Rectal smooth muscle tissue (tissue), 1 donor: ENCODE measurements around the gene GRID1.

Experiments used
- H3K27ac ChIP-seq: one replicate; pipeline ENCODE4 v1.7.0; 2013; ENCODE audit warnings: low read depth, low read length, inconsistent platforms
- H3K27me3 ChIP-seq: one replicate; pipeline ENCODE4 v1.7.0; 2013; ENCODE audit warnings: low read length; ENCODE audit not compliant: control insufficient read depth, insufficient read depth
- H3K36me3 ChIP-seq: one replicate; pipeline ENCODE4 v1.7.0; 2013; ENCODE audit warnings: low read length; ENCODE audit not compliant: control insufficient read depth, insufficient read depth
- H3K4me1 ChIP-seq: one replicate; pipeline ENCODE4 v1.7.0; 2013; ENCODE audit warnings: low read length; ENCODE audit not compliant: control insufficient read depth, insufficient read depth
- H3K4me3 ChIP-seq: one replicate; pipeline ENCODE4 v1.7.0; 2013; ENCODE audit warnings: low read length
- H3K9ac ChIP-seq: one replicate; pipeline ENCODE4 v1.7.0; 2013; ENCODE audit warnings: low read length

GRID1 gene

DNA sequence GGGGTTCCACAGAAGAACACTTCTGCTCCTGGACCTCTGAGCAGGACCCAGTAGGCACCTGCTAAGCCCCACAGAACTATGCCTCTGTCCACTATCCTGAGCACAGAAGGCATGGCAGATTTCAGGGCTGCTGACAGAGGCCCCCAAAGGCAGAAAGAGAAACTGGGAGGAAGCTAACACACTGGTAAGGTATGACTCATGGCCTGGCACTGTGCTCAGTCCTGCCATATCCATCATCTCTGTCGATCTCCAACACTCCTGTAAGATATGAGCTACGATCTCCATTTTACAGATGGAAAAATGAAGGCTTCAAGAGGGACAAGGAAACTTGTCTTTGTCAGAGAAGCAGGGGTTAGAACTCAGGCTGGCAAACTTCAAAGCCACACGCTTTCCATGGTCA, 62.2 kb downstream of the GRID1 start:
- Histone ChIP-seq H3K4me3 (no peak overlapping the region), H3K36me3 (no peaks in the 10 kb centered on the region), H3K9ac (no peak overlapping the region), H3K4me1 (no peaks in the 10 kb centered on the region), H3K27me3 (no peaks in the 10 kb centered on the region), H3K27ac (no peak overlapping the region)

DNA sequence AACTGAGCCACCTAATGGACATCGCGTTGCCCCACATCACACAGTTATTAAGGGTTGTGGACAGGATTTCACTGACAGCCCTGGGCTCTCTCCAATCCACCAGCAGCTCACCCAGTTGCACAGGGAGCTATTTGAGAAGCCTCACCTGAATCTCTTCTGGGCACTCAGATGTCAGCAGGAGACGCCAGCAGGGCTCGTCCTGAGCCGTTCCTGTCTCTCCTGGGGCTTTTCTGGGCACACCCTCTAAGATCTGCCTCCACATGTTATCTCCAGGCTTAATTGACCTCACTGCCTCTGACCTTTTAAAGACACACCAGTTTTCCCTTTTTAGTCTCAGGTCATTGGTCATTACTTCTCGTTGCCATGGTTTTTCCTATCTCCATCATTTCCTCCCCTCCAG, 63.0 kb downstream of the GRID1 start:
- no peaks in the 10 kb centered on the region for H3K4me1 ChIP-seq
- no peak overlapping the region for H3K9ac ChIP-seq
- no peaks in the 10 kb centered on the region for H3K36me3 ChIP-seq
- H3K27ac ChIP-seq = no peak overlapping the region
- H3K4me3 ChIP-seq = no peak overlapping the region
- H3K27me3 ChIP-seq = no peaks in the 10 kb centered on the region

DNA sequence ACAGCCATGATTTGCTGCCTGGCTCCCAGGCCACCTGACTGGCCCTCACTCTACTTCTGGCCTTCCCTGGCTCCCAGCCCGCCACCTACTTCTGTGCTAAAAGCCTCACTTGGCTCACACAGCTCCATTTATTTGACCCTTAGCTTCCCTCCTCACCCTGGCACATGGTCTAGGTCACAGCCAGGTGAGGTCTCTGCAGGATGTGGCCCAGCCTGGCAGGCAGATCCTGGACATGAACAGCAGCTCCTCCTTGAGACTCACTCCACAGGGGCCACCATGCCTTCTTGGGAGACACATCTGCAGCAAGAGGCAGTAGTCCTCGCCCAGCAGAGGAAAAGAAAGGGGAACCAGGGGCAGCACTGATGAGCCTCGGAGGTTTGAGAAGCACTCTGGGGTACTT, 64.6 kb downstream of the GRID1 start:
- Histone ChIP-seq H3K4me1 (no peaks in the 10 kb centered on the region), H3K27me3 (no peaks in the 10 kb centered on the region)

DNA sequence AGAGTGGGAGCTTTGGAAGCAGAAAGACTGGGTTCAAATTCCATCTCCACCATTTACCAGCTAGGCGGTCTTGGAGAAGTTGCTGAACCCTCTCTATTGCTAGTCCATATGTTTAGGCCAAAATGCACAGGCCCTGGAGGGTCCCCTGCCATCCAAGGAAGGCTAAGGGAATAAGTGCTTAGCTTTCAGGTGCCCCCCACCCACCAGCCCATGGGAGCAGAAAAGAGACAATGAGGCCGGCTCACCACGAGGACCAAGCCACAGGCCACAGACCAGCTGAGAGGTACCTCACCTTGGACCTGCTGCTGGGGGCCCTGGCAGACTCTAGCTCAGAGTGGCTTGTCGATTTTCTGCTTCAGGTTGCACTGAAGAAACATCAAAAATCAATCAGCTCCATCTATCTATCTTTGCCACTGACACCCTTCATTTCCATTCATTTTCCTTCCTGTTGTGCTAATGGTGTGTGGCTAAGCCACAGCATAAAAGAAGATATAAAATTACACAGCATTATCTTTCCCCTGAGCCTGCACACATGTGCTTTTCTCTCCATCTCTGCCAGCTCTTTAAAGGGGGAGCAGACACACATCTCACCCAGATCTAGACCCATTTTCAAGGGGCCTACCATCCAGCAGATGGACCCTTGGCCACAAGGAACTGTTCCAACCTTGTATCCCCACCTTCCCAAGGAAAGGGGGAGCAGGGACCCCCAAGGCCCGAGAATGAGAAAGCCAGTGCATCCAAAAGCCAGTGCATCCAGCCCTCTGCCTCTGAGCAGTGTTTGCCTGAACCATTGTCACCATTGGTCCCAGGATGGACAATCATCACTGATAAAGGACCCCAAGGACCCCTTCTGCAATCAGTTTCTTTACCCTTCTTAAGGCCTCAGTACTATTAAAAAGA, 65.4 kb downstream of the GRID1 start:
- Histone ChIP-seq H3K36me3 (no peaks in the 10 kb centered on the region), H3K27me3 (no peaks in the 10 kb centered on the region), H3K9ac (no peak overlapping the region), H3K27ac (no peak overlapping the region), H3K4me1 (no peaks in the 10 kb centered on the region), H3K4me3 (no peak overlapping the region)

More for the DNA sequence above, 64.6 kb downstream of the GRID1 start:
- Histone ChIP-seq H3K9ac (no peak overlapping the region), H3K36me3 (no peaks in the 10 kb centered on the region), H3K4me3 (no peak overlapping the region), H3K27ac (no peak overlapping the region)

DNA sequence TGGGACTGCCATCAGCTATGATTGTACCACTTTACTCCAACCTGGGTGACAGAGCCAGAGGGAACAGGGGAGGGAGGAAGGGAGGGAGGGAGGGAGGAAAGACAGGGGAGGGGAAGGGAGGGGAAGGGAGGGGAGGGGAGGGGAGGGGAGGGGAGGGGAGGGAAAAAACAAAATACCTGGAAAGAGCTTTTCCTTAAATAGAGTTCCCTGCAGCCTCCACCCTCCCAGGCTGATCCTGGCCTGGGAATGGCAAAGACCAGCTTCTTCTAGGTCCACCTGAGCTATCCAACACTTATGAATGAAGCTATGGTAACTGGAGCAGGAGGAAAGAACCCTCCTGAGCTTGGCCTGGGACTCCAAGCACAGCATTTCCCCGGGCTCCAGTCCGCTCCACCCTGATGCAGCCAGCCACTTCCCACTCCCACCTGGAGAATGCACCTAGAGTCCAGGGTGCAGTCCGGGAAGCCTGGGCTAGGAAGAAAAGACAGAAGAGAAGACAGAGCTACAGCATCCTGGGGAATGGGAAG, 66.1 kb downstream of the GRID1 start:
- no peaks in the 10 kb centered on the region for H3K27me3 ChIP-seq
- no peak overlapping the region for H3K27ac ChIP-seq
- no peaks in the 10 kb centered on the region for H3K36me3 ChIP-seq
- no peak overlapping the region for H3K4me3 ChIP-seq
- no peaks in the 10 kb centered on the region for H3K4me1 ChIP-seq
- H3K9ac ChIP-seq = no peak overlapping the region

DNA sequence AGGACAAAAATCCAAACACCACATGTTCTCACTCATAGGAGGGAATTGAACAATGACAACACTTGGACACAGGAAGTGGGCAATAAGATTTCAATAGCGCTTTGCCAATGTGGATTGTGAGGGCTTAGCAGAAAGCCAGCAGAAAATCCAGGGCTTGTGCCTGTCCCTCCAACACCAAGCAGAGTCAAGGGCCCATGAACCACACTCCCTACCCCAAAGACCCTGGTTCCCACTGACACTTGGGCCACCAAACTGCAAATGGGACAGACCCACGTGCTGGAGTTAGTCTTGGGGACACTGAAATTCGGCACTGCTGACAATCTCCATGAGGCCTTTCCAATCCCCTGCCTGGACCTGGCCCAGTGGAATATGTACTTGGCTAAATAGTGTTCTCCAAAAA, 67.0 kb downstream of the GRID1 start:
- no peak overlapping the region for H3K4me3 ChIP-seq
- no peak overlapping the region for H3K27ac ChIP-seq
- no peaks in the 10 kb centered on the region for H3K27me3 ChIP-seq
- H3K36me3 ChIP-seq = no peaks in the 10 kb centered on the region
- no peaks in the 10 kb centered on the region for H3K4me1 ChIP-seq
- H3K9ac ChIP-seq = no peak overlapping the region

DNA sequence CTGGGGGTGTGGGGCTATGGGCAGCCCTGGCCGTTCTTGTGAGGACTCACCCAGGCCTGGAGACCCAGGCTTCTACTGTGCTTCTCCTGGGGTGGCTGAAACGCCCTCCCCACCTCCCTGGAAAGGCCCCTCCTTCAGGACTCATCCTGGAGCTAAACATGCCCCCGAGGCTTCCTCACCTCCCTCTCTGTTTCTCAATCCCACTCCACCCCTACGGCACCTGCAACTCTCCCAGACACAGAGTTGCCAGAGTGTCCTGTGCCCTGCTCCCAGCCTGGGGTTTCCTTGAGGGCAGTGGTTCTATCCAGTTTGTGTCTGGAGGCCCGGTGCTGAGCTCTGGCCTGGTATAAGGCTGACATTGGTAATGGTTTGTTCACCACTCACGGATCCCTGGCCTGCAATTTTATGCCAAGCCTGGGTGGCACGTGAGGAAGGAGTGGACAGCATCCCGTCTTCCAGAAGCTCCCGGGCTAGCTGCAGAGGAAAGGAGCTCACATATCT, 68.0 kb downstream of the GRID1 start:
- H3K27ac ChIP-seq = no peak overlapping the region
- H3K4me1 ChIP-seq = no peaks in the 10 kb centered on the region
- no peaks in the 10 kb centered on the region for H3K36me3 ChIP-seq
- no peak overlapping the region for H3K4me3 ChIP-seq
- H3K9ac ChIP-seq = no peak overlapping the region
- no peaks in the 10 kb centered on the region for H3K27me3 ChIP-seq

DNA sequence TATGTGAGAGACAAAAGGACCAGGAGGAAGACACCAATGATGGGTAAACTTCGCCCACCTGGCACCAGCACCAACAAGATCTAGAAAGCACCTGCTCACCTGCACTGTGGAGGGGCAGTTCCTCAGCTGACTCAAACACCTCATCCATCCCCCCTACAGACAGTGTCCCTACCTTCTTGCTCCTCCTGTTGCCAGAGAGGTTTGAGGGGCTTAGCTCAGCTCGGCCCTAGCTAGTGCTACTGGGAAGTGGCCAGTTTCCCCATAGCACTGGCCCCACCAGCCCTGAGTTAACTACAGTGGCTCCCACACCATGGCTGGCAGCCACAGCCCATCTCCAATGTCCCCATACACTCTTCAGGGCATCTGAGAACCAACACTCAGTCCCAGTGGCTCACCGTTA, 70.8 kb downstream of the GRID1 start:
- Histone ChIP-seq H3K4me3 (no peak overlapping the region), H3K9ac (no peak overlapping the region)

DNA sequence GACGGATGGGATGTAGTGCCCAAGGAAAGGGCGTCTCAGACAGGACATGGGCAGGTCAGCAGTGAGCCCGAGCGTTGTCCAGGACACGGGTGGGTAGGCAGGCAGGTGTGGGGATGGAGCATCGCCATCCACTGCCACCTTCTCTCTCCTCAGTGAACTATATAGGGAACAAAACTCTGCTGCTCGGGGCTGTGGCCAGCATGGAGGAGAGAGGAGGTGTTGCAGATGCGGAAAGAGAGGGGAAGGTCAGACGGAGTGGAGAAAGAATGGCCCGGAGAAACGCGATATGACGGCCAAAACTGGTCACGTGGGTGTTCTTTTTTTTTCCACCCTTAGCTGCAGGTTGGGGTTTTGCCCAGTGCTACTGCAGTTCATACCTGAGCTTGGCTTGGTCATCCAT, 71.2 kb downstream of the GRID1 start:
- Histone ChIP-seq H3K4me1 (no peaks in the 10 kb centered on the region), H3K4me3 (no peak overlapping the region), H3K27me3 (no peaks in the 10 kb centered on the region), H3K27ac (no peak overlapping the region), H3K9ac (no peak overlapping the region), H3K36me3 (no peaks in the 10 kb centered on the region)

More for the DNA sequence above, 70.8 kb downstream of the GRID1 start:
- Histone ChIP-seq H3K4me1 (no peaks in the 10 kb centered on the region), H3K27me3 (no peaks in the 10 kb centered on the region), H3K36me3 (no peaks in the 10 kb centered on the region), H3K27ac (no peak overlapping the region)

DNA sequence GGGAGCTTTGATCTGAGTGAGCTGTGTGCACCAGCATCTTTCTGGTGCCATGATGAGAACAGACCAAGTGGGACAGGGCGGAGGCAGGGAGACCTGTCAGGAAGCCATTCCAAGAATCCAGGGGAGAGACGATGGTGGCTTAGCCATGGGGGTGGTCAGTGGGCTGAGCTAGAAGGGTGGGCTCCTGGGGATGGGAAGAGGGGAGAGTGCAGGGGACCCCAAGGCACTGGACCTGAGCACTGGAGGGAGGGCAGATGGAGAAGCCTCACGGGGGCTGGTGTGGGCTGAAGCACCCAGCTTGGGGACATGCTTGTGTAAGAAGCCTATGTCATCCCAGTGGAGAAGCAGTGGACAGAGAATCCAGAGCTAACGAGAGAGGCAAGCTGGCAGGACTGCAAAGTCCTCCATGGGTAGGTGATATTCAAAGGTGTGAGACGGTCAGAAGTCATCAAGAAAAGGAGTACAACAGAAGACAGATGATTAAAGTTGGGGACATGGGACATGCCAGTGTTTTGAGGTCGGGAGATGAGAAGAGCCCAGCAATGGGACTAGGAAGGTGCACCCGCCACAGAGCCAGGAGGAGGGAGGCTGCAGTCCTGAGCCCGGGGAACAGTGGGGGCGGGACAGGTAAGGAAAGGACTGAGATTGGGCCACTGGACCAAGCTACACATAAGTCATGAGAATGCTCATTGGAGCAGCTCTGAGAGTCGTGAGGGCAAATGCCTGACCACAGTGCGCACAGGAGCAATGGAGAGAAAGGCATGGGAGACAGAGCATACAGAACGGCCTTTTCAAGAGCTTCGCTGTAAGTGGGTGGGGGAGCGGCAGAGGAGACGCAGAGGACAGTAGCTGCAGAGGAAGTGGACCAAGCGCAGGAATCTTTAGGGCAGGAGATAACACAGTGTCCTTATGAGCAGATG, 72.0 kb downstream of the GRID1 start:
- Histone ChIP-seq H3K4me3 (no peak overlapping the region), H3K36me3 (no peaks in the 10 kb centered on the region), H3K4me1 (no peaks in the 10 kb centered on the region), H3K27me3 (no peaks in the 10 kb centered on the region), H3K27ac (no peak overlapping the region), H3K9ac (no peak overlapping the region)

DNA sequence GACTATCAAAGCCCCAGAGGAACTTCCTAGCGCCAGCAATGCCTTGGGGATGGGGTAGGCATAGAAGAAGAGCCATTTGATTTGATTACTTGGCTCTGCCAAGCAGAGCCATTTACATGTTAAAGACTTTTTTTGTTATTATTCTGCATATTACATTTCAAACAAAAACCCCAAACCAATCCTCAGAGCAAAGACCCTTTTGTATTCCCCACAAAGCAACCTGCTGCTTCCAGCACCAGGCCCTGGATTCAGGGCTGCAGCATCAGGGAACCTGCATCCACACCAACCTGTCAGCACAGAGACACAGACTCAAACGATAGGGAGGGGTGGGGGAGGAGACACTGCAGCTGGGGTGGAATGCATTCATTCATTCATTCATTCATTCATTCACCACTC, 73.2 kb downstream of the GRID1 start:
- Histone ChIP-seq H3K27me3 (no peaks in the 10 kb centered on the region), H3K4me3 (no peak overlapping the region), H3K27ac (no peak overlapping the region), H3K4me1 (no peaks in the 10 kb centered on the region), H3K36me3 (no peaks in the 10 kb centered on the region), H3K9ac (no peak overlapping the region)
